WERI-Rb-1 (cell line): Measurements from ENCODE around the gene KLHL20.
"Not testable (repeated sequence)": the region's sequence is repeated elsewhere in the genome, so short reads cannot be mapped to it uniquely, and the experiment has no call there.

Experiments
- DNase-seq: peaks from one replicate; pipeline ENCODE4 v3.0.0-alpha.2; 2020
- H3K27ac ChIP-seq: fragments of 250-450 bp; sonication (Bioruptor Pico); 2 replicates; pipeline ENCODE4 v1.5.1; 2020; ENCODE audit warnings: mild to moderate bottlenecking, moderate library complexity
- H3K27me3 ChIP-seq: fragments of 250-450 bp; sonication (Bioruptor Pico); 2 replicates; pipeline ENCODE4 v1.5.1; 2021; ENCODE audit warnings: mild to moderate bottlenecking, low read depth, moderate library complexity; ENCODE audit not compliant: insufficient read depth, severe bottlenecking
- H3K36me3 ChIP-seq: fragments of 250-450 bp; sonication (Bioruptor Pico); 2 replicates; pipeline ENCODE4 v1.5.1; 2020; ENCODE audit warnings: mild to moderate bottlenecking, moderate library complexity
- H3K4me3 ChIP-seq: 2 replicates; pipeline ENCODE4 v1.5.1; 2011; ENCODE audit warnings: low read depth, mild to moderate bottlenecking, control low read depth, low read length
- H3K9me3 ChIP-seq: fragments of 250-450 bp; sonication (Bioruptor Pico); 2 replicates; pipeline ENCODE4 v1.5.1; 2021; ENCODE audit warnings: mild to moderate bottlenecking, moderate library complexity; ENCODE audit not compliant: severe bottlenecking
- CTCF ChIP-seq: IDR thresholded peaks from 2 replicates; pipeline ENCODE4 v1.5.1; 2011; ENCODE audit warnings: low read depth, mild to moderate bottlenecking, control low read depth, inconsistent platforms, low read length

The KLHL20 gene

GRCh38 chr1:173714441-173714758 is 381 bp upstream of the KLHL20 start:
- Histone ChIP-seq H3K4me3 (peak overlapping the region; percentile 70), H3K27me3 (no peaks in the 10 kb centered on the region), H3K9me3 (no peaks in the 10 kb centered on the region), H3K27ac (peak overlapping the region; percentile 67), H3K36me3 (peaks cover 3% of the 10 kb centered on the region; the same call in 1 of the 2 replicates)
- no peak for DNase-seq
- TF ChIP-seq CTCF, result no peak

- Histone ChIP-seq H3K9me3 (no peaks in the 10 kb centered on the region), H3K36me3 (peaks cover 3% of the 10 kb centered on the region; the same call in 1 of the 2 replicates), H3K27ac (peak overlapping the region; percentile 67), H3K27me3 (no peaks in the 10 kb centered on the region), H3K4me3 (peak overlapping the region; percentile 70)
- no peak for DNase-seq
- no peak for TF ChIP-seq CTCF
These were observed 710 bp downstream of the KLHL20 start for GRCh38 chr1:173715538-173715844.

- Histone ChIP-seq H3K9me3 (no peaks in the 10 kb centered on the region), H3K36me3 (peaks cover 3% of the 10 kb centered on the region), H3K27me3 (no peaks in the 10 kb centered on the region), H3K27ac (no peak overlapping the region), H3K4me3 (no peak overlapping the region)
- no peak for DNase-seq
- no peak for TF ChIP-seq CTCF
These were observed 2.5 kb downstream of the KLHL20 start for GRCh38 chr1:173717238-173717637.

DNA sequence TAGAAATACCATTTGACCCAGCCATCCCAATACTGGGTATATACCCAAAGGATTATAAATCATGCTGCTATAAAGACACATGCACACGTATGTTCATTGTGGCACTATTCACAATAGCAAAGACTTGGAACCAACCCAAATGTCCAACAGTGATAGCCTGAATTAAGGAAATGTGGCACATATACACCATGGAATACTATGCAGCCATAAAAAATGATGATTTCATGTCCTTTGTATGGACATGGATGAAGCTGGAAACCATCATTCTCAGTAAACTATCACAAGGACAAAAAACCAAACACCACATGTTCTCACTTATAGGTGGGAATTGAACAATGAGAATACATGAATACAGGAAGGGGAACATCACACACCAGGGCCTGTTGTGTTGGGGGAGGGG is 16.6 kb downstream of the KLHL20 start:
- not testable (repeated sequence) for H3K27ac ChIP-seq, H3K4me3 ChIP-seq, H3K9me3 ChIP-seq, H3K27me3 ChIP-seq, DNase-seq
- peaks cover 17% of the 10 kb centered on the region for H3K36me3 ChIP-seq

GRCh38 chr1:173733912-173734311 is 19.1 kb downstream of the KLHL20 start:
- DNase-seq, result no peak
- H3K4me3 ChIP-seq, result no peak overlapping the region
- no peaks in the 10 kb centered on the region for H3K27me3 ChIP-seq
- H3K36me3 ChIP-seq, result peaks cover 17% of the 10 kb centered on the region
- no peaks in the 10 kb centered on the region for H3K9me3 ChIP-seq
- no peak for TF ChIP-seq CTCF
- no peak overlapping the region for H3K27ac ChIP-seq

DNA sequence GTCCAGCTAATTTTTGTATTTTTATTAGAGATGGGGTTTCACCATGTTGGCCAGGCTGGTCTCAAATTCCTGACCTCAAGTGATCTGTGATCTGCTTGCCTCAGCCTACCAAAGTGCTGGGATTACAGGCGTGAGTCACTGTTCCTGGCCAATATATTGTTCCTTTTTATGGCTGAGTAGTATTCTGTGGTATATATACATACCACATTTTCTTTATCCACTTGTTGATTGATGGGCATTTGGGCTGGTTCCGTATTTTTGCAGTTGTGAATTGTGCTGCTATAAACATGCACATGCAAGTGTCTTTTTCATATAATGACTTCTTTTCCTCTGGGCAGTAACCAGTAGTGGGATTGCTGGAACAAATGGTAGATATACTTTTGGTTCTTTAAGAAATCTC is 21.3 kb downstream of the KLHL20 start:
- not testable (repeated sequence) for DNase-seq, H3K27me3 ChIP-seq, H3K27ac ChIP-seq, H3K4me3 ChIP-seq, H3K9me3 ChIP-seq
- H3K36me3 ChIP-seq, result peaks cover 18% of the 10 kb centered on the region

- Histone ChIP-seq H3K9me3 (no peaks in the 10 kb centered on the region), H3K27ac (no peak overlapping the region), H3K4me3 (no peak overlapping the region), H3K36me3 (peaks cover 17% of the 10 kb centered on the region), H3K27me3 (no peaks in the 10 kb centered on the region)
- TF ChIP-seq CTCF, result no peak
- no peak for DNase-seq
These were observed 27.6 kb downstream of the KLHL20 start for GRCh38 chr1:173742203-173742886.
